Fibroblast of peridontal ligament (primary cell): ENCODE results near the gene PDE7B.

Experiments used
- DNase-seq: peaks from one replicate; pipeline ENCODE4 v3.0.0-alpha.2; 2010; ENCODE audit errors: extremely low read depth

Gene PDE7B

DNA sequence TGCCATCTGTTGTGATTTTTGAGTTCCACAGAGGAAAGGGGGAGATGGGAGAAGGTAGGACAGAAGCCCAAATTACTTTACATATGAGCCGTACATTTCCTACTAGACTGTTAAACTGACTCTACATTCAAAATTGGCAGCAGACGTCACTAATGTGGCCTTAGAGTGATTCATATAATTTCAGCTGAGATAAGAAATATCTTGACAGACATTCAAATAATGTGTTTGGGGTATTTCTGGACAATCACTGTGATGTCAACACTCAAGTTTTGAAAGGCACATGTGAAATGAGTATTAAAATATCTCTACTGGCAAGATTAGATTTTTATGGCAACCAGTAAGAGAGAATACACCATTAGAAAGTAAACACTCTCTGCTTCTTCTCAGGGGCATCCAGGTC is 294.6 kb downstream of the PDE7B start:
- DNase-seq = peak; percentile 25

DNA sequence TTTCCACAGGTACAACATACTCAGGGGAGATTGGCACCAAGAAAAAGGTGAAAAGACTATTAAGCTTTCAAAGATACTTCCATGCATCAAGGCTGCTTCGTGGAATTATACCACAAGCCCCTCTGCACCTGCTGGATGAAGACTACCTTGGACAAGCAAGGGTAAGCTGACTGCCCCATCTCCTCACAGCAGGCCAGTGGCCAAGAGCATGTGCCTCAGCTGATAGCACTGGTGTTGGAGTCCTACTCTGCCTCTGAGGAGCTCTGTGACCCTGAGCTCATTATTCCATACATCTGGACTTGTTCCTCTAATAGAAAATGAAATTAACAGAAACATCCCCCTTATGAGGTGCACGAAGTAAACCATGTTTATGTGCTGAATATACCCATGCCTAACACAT is 295.8 kb downstream of the PDE7B start:
- no peak for DNase-seq

DNA sequence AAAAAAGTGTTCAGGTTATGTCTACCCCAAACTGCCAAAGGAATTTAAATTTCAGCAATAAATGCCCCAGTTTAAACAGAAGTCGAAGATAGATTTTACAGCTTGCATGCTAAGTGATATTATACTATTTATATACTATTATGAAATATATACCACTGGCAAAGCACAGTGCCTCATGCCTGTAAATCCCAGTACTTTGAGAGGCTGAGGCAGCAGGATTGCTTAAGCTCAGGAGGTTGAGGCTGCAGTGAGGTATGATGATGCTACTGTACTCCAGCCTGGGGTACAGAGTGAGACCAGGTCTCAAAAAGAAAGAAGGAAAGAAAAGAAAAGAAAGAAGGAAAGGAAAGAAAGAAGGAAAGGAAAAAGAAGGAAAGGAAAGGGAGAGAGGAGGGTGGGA is 296.6 kb downstream of the PDE7B start:
- peak; percentile 35 for DNase-seq

DNA sequence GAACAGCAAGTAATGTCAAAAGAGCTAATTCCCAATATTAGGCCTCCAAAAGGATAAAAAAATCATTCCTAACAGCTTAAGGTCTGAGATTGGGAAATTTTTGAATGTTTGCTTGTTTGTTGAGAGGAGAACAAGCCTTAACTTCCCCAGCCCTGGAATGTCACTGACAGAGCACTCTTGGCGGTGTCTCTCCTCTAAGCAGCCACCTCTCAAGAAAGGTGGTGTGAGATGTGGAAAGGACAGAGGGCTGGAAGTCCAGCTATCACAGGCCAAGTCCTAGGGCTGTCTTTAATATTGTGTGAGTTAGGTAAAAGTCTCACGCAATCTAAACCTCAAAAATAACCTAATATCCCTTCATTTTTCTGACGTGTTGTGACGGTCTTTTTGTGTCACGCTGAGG is 297.0 kb downstream of the PDE7B start:
- no peak for DNase-seq

DNA sequence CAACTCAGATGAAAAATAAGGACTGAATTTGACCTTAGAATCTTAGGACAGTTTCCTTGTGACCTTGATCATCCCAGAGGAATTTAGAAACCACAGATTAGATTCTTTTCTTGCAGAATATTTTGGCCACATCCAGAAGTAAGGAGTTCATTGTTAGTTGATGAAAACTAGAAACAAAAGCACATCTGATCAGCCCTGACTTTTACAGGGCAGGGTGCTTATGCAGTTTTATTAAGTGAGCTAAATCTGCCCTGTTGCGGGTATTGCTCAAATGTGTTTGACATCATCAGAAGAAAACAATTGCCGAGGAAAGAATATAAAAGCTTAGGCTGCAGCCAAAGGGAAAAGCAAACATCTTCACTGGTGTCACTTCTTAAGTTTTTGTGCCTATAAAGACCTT is 297.8 kb downstream of the PDE7B start:
- peak; percentile 57 for DNase-seq

DNA sequence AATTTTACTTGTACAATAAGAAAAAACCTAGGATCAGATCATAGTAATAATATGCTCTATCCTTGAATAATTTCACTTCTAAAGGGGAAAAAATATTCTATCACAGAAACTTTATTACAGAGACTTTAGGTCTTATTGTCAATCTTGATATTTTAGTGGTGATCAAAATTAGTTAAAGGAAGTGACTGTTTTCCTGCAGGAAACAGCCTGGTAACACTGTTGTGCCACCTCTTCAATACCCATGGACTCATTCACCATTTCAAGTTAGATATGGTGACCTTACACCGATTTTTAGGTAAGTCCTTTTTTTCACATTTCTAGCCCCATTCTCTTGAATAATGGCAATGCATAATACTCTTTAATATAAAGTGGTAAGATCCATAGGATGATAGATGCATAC is 299.5 kb downstream of the PDE7B start:
- DNase-seq = no peak

DNA sequence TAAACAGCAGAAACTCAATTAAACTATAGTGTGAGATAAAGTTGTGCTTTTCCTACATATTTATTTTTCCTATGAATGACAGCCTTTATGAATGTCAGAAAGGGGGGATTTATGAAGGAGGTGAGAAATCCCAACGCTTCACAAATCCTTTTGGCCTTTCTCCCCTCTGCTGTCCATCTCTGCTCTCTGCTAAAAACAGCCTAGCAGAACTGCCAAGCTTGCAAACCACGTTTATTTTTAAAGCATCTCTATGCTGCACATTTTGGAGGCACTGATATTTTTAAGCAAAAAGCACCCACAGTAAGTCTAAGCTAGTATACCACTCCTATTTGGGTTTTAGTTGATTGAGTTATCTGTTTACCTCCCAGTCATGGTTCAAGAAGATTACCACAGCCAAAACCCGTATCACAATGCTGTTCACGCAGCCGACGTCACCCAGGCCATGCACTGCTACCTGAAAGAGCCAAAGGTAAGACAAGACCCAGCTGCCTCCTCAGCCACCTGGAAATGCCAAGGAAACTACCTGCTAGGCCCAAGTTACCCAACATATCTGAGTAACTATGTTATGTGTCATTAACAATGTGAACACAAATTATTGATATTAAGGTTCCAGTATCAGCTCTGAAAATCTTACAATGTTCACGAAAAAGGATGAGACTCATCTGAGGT is 302.3 kb downstream of the PDE7B start:
- no peak for DNase-seq

DNA sequence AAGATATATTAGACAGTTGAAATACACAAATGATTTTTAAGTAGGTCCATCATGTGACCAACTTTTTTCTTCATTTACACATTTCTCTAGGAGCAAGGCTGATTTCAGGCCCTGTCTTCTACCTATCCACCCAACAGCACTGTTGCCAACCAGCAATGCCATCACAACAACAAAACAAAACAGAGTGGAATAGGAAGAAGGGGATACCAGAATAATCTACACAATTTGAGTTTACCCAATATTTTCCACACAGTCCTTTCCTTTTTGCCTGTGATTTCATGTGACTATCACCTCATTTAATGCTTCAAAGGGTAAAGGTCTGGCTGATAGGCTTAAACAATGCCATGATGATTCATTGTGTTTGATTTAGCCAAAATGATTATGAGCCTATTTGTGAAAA is 303.7 kb downstream of the PDE7B start:
- no peak for DNase-seq

DNA sequence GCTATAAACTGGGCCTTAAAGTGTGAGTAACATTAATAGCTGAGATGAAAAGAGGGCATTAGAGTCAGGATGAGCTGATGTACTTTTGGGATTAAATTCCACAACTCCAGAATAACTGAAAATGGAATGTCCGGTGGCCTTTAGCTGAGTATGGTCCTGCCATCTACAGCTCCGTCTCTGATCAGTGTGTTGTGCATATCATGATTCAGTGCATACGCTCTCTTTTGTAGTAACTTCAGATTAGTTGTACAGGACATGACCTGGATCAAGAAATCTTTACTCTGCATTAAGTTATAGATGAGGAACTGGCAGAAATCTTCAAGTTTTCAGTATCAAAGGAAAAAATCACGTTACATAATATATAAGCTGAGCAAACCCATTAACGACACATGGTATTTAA is 306.2 kb downstream of the PDE7B start:
- DNase-seq = no peak

DNA sequence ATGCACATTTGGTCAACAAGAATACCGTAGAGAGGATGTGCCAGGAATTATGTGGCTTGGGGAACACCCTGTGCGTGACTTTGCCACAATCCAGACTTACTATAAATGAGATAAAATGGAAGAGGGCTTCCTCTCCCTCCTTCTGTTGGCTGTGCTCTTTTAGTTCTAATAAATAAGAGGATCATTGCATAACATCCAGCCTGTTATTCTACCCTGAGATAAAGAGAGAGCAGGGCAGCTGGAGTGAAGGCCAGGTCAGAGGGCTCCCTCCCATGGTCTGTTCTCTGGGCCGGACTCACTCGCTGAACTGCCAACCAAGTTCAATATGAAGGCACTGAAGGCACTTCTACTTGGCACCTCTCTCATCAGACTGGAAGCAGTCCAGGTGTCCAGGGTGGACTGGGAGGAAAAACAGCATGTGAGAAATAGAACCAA is 306.9 kb downstream of the PDE7B start:
- peak; percentile 12 for DNase-seq

DNA sequence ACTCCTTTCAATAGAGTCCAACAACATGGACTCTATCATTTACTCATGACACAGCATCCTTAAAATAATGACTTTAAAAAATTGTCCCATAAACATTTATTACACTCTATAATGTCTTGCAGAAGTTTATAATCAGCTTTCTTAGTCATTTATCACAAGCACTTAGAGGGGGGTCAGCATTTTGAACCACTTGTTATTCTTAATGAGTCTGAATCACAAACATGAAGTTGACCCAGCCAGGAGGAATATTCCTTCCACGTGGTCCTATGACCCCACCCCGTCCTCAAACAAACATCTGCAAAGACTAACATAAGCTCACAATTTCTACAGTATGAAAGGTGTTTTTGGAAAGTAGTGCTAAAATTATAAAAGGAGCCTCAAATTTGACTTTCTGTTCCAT is 307.5 kb downstream of the PDE7B start:
- DNase-seq = no peak

DNA sequence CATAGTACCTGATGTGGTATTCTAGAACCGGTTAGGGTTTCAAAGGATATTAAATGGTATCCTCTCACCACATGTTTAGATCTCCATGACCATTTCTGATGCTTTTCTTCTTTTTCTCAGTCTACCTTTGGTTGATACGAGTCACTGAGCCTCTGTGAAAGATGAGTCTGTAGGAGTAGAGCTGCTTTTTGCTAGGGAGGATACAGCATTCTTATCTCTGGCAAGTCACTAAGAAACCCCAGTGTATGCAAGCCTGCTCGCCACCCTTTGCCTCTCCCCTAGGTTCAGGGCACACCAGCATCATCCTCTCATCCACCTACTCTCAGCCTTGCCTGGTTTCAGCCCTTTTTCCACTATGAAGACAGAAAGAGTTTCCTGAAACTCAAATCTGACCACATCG is 308.7 kb downstream of the PDE7B start:
- no peak for DNase-seq

DNA sequence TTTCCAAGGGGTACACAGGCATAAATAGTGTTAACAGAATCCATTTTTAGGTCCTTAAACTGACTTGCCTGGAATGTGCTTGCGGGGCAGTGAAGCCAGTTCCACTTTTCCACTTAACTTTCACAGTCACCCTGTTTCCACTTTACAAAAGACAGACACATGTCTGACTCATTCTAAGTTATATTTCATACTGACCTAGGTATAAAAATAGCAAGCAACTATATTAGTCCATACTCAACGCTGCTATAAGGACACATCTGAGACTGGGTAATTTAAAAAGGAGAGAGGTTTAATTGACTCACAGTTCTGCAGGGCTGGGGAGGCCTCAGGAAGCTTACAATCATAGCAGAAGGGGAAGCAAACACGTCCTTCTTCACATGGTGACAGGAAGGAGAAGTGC is 310.4 kb downstream of the PDE7B start:
- no peak for DNase-seq

DNA sequence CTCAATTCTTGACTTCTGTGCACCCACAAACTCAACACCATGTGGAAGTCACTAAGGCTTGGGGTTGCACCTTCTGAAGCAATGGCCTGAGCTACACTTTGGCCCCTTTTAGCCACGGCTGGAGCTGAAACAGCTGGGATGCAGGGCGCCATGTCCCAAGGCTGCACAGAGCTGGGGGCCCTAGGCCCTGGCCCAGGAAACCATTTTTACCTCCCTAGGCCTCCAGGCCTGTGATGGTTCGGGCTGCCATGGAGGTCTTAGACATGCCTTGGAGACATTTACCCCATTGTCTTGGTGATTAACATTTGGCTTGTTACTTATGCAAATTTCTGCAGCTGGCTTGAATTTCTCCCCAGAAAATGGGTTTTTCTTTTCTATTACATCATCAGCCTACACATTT is 311.8 kb downstream of the PDE7B start:
- DNase-seq = no peak

DNA sequence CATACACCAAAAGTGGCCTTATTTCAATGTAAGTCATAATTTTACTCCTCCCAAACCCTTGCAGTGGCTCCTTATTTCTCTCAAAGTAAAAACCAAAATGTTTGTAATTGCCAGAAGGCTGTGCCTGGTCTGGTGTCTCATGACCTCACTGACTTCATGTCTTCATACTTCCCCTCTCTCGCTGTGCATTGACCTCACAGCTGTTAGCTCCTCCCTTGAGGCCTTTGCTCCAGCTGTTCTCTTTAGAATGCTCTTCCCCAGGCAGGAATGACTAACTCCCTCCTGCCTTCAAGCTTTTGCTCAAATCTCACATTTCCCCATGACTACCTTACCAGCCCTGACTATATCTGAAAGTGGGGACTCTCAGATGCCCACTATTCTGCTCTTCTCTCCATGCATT is 315.3 kb downstream of the PDE7B start:
- DNase-seq = no peak

DNA sequence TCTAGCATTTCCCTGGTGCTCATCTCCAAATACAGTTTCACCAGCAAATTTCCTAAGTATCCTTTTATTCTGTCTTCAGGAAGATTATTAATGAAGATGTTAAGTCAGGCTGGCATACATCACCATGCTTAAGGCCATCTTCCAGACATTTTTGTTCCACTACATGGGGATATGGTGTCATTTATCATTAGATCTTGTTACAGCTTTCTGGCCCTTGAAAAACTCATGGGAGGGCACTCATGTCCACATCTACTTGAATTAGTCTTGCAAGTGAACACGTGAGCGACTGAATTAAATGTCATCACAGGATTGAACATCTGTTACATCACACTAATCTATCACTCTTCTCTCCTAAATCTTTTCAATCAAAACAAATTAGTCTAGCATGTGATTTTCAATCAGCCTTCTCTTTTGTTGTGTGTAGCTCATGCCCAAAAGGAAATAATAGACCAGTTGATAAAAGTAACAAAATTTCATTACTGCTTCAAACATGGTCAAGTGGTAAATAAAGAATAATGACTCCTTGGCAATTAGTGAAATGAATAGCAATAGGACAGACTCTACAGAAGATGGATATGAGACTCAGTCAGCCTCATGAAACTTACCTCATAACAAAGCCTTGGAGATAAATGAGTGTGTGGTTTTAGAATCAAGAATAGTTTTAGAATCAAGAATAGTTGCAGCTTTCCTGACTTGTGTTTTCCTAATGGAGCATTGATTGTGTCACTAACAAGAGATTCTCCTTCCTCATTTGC is 318.1 kb downstream of the PDE7B start:
- DNase-seq = no peak

DNA sequence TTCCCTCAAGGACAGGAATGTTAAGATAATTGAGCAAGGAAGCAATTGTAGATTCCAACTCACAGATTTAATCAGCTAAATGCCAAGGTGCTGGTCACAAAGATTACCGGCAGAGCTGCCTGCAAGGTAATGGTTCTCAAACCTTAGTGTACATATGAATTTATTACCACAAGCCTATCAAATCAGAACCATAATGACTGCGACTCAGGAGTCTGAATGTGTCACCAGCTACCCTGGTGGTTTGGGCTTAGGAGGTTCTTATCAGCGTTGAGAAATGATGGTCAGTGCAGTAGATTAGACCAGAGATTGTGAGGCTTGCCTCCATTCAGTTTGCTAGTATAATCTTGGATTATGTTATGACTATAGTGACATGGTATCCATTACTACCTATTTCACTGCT is 319.7 kb downstream of the PDE7B start:
- no peak for DNase-seq

DNA sequence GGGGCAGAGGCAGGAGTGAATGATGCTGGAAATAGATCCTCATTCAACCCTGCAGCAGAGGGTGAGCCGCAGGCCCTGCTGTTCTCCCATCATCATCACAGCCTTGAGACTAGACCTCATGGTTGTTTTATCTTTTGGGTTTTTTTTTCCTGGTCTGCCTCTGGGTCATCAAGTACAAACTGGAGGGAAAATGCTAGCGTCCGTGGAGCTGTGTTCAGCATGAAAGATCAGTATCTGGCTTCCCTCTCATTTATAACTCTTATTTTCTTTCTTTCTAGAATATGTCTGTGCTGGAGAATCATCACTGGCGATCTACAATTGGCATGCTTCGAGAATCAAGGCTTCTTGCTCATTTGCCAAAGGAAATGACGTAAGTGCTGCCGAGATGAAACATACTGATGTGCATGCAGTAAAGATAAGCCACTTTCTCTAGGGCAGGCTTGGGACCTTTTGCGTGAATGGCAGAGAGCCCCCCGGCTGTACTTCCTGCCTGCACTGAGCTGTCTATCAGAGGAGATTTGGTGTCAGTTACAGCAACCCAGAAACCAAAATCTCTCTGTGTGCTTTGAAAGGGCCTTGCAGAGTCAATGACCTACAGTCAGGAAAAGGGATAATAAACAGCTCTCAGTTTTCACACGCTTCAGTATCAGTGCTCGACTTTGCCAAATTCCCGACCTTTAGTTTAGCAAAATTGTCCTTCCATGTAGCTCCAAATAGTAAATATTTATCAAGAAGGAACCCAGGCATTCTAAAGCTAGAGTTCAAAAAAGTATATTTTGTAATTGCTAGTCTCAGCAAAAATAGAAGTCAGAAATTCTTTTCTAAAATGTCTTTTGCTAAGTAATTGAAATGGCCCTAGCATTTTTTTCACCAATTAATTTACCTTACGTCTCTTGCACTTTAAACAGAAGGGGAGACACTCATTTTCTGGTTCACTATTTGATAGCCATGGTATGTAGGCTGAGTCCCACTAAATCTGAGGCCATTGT is 322.3 kb downstream of the PDE7B start:
- DNase-seq = peak; percentile 67

DNA sequence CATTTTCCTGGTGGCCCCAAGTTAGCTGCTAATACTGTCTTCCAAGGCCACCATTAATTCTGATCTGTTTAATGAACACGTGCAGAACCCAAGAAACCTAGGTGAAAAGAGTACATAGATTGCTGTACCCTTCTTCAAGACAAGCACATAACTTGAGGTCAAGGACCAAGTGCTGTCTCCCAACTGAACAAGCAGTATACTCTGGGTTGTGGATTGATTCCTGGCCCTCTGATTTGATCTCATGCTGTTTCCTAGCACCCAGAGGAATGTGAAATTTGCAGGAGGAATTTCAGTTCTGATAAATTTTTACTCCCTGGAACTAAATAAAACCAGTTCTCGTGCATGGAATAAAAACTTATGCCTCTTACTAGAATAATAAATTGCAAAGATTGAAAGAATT is 323.0 kb downstream of the PDE7B start:
- no peak for DNase-seq

DNA sequence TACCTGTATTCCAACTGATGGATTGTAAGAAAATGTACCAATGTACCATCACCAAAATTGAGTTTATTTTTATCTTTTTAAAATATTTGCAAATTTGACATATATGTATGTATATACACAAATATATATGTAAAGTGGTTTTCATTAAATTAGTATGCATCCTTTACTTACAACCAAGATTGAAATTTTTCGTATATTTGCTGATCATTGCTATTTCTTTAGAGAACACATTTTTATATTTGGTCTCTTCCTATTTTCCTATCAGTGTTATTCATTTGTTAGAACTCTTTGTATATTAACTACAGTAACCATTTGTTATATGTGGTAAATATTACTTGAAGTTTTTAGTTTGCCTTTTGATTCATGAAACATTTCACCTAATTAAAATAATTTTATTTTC is 324.4 kb downstream of the PDE7B start:
- no peak for DNase-seq

DNA sequence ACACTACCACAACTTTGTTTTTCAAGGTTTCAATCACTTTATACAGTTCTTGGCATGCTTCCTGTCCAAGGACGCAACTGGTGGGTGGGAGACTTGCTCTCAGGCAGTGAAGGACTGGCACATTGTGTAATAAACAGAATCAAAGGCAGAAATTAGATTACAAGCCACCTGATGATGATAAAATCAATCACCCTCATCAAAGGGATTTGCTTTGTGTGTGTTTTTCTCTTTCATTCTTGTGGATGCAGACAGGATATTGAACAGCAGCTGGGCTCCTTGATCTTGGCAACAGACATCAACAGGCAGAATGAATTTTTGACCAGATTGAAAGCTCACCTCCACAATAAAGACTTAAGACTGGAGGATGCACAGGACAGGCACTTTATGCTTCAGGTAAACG is 327.2 kb downstream of the PDE7B start:
- no peak for DNase-seq

DNA sequence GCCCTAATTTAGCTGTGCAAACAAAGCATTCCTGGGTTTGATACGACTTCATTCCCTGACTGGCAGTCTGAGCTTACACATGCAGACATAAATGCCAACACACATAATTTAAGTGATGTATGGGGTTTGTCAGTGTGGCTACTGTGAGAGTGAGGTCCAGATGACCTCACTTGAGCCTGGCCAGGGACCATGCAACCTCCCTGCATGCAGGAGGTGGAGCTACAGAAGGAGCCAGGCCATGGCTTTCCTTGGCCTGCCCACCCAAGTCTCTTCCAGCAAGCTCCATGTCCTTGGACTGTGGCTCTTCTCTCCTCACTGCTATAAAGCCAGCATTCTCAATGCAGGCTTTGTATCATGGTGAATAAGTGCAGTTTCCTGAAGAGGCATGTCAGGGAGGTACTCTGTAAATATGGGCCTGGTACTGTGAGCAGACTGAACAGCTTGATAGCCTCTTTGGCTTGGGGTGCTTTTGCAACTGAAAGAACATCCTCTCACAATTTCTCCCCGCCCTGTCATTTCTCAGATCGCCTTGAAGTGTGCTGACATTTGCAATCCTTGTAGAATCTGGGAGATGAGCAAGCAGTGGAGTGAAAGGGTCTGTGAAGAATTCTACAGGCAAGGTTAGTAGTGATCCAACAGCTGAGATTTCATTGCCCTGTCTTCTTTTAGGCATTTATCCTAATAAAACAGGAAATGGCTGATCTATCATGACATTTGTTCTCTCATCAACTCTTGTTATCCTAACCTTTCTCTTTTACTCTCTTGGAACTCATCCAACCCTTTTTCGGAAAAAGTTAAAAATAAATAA is 329.4 kb downstream of the PDE7B start:
- no peak for DNase-seq
